WTC11 (cell line): Measurements from ENCODE around the gene TANC1. TPM values are rescaled to one million over a fixed set of nuclear protein-coding genes. Genes with fewer than 3 reads are reported as not detected.

Experiments used
- ATAC-seq: fragments of 200-7000 bp; cut with Tn5 transposase; 2 replicates; pipeline ENCODE4 v1.10.0; 2021; ENCODE audit warnings: mild to moderate bottlenecking, moderate library complexity
- CTCF ChIA-PET: fragments of 300-600 bp; sonication (Branson Sonifier 250); formaldehyde crosslinking; loops from one replicate; lab custom pipeline; 2021; ENCODE audit warnings: antibody characterized with exemption; lab: Charles Lee
- POLR2A ChIA-PET: fragments of 350-600 bp; sonication (Branson Sonifier 250); formaldehyde crosslinking; loops from one replicate; lab custom pipeline; 2021; ENCODE audit warnings: antibody characterized with exemption; lab: Charles Lee
- DNase-seq: peaks from one replicate; pipeline ENCODE4 v3.0.0; 2021; ENCODE audit warnings: low spot score
- H3K27ac Mint-ChIP-seq: 2 replicates; pipeline ENCODE4 v1.8.0; 2021; ENCODE audit warnings: mixed read lengths
- H3K27me3 Mint-ChIP-seq: 2 replicates; pipeline ENCODE4 v1.8.0; 2021; ENCODE audit warnings: low read depth, mild to moderate bottlenecking, moderate library complexity, mixed read lengths
- H3K36me3 Mint-ChIP-seq: 2 replicates; pipeline ENCODE4 v1.8.0; 2021; ENCODE audit warnings: mixed read lengths
- H3K4me1 Mint-ChIP-seq: 2 replicates; pipeline ENCODE4 v1.8.0; 2022; ENCODE audit warnings: mixed read lengths
- H3K4me3 Mint-ChIP-seq: 2 replicates; pipeline ENCODE4 v1.8.0; 2021; ENCODE audit warnings: mild to moderate bottlenecking, moderate library complexity, mixed read lengths
- H3K9me3 Mint-ChIP-seq: 2 replicates; pipeline ENCODE4 v1.8.0; 2021; ENCODE audit warnings: mixed read lengths
- E2F1 ChIP-seq: sonication (generic); formaldehyde crosslinking; IDR thresholded peaks from 2 replicates; pipeline ENCODE4 v1.8.0; 2022; ENCODE audit warnings: mild to moderate bottlenecking, missing genetic modification reagents
- ELF4 ChIP-seq: sonication (generic); formaldehyde crosslinking; IDR thresholded peaks from 2 replicates; pipeline ENCODE4 v1.8.1; 2022; ENCODE audit warnings: low read depth, mild to moderate bottlenecking, moderate library complexity, missing genetic modification reagents
- FOXK1 ChIP-seq: sonication (generic); formaldehyde crosslinking; IDR thresholded peaks from 2 replicates; pipeline ENCODE4 v1.8.0; 2022; ENCODE audit warnings: mild to moderate bottlenecking, moderate library complexity, missing genetic modification reagents
- IRF2 ChIP-seq: sonication (generic); formaldehyde crosslinking; IDR thresholded peaks from 2 replicates; pipeline ENCODE4 v1.8.0; 2022; ENCODE audit warnings: low read depth, missing genetic modification reagents, borderline replicate concordance
- JAZF1 ChIP-seq: fragments of 250-450 bp; sonication (Bioruptor Pico); IDR thresholded peaks from 2 replicates; pipeline ENCODE4 v1.9.0; 2021; ENCODE audit warnings: moderate library complexity, mild to moderate bottlenecking, inconsistent platforms
- JUN ChIP-seq: sonication (generic); formaldehyde crosslinking; IDR thresholded peaks from 2 replicates; pipeline ENCODE4 v1.8.0; 2023; ENCODE audit warnings: mild to moderate bottlenecking, missing genetic modification reagents
- KAT7 ChIP-seq: sonication (generic); formaldehyde crosslinking; IDR thresholded peaks from 2 replicates; pipeline ENCODE4 v1.8.1; 2023; ENCODE audit warnings: missing genetic modification reagents, mild to moderate bottlenecking, borderline replicate concordance
- MYBL2 ChIP-seq: sonication (generic); formaldehyde crosslinking; IDR thresholded peaks from 2 replicates; pipeline ENCODE4 v1.8.1; 2023; ENCODE audit warnings: mild to moderate bottlenecking, moderate library complexity, missing genetic modification reagents
- NFATC4 ChIP-seq: fragments of 250-450 bp; sonication (Bioruptor Pico); IDR thresholded peaks from 2 replicates; pipeline ENCODE4 v1.9.0; 2021; ENCODE audit warnings: mild to moderate bottlenecking
- NFE2L1 ChIP-seq: sonication (generic); formaldehyde crosslinking; IDR thresholded peaks from 2 replicates; pipeline ENCODE4 v1.8.1; 2023; ENCODE audit warnings: missing genetic modification reagents
- NR2C2 ChIP-seq: sonication (generic); formaldehyde crosslinking; IDR thresholded peaks from 2 replicates; pipeline ENCODE4 v1.8.0; 2022; ENCODE audit warnings: mild to moderate bottlenecking, missing genetic modification reagents
- NR3C1 ChIP-seq: sonication (generic); formaldehyde crosslinking; conservative IDR thresholded peaks from 2 replicates; pipeline ENCODE4 v1.8.1; 2023; ENCODE audit warnings: low read depth, mild to moderate bottlenecking, missing genetic modification reagents
- RELA ChIP-seq: sonication (generic); formaldehyde crosslinking; IDR thresholded peaks from 2 replicates; pipeline ENCODE4 v1.8.1; 2022; ENCODE audit warnings: missing genetic modification reagents, mild to moderate bottlenecking, borderline replicate concordance
- SP1 ChIP-seq: sonication (generic); formaldehyde crosslinking; conservative IDR thresholded peaks from 2 replicates; pipeline ENCODE4 v1.8.1; 2022; ENCODE audit warnings: missing genetic modification reagents
- TP53 ChIP-seq: sonication (generic); formaldehyde crosslinking; IDR thresholded peaks from 2 replicates; pipeline ENCODE4 v1.8.1; 2023; ENCODE audit warnings: mild to moderate bottlenecking, missing genetic modification reagents
- ZNF219 ChIP-seq: sonication (generic); formaldehyde crosslinking; IDR thresholded peaks from 2 replicates; pipeline ENCODE4 v1.8.0; 2023; ENCODE audit warnings: missing genetic modification reagents, mild to moderate bottlenecking, borderline replicate concordance
- ZNF263 ChIP-seq: sonication (generic); formaldehyde crosslinking; IDR thresholded peaks from 2 replicates; pipeline ENCODE4 v1.8.1; 2022; ENCODE audit warnings: low read depth, mild to moderate bottlenecking, moderate library complexity, missing genetic modification reagents
- ZNF512 ChIP-seq: sonication (generic); formaldehyde crosslinking; IDR thresholded peaks from 2 replicates; pipeline ENCODE4 v1.8.1; 2022; ENCODE audit warnings: missing genetic modification reagents, borderline replicate concordance
- ZNF671 ChIP-seq: fragments of 250-450 bp; sonication (Bioruptor Pico); IDR thresholded peaks from 2 replicates; pipeline ENCODE4 v1.8.0; 2021; ENCODE audit warnings: mild to moderate bottlenecking
- total RNA-seq: library from RNA; stranded (reverse); gene quantifications from 3 replicates; pipeline ENCODE4 v1.2.3, GENCODE V29; 2021
- TF ChIP-seq, protein P1 (sequence below): sonication (generic); formaldehyde crosslinking; IDR thresholded peaks from 2 replicates; pipeline ENCODE4 v1.8.0; 2022; ENCODE audit warnings: missing genetic modification reagents
- TF ChIP-seq, protein P2 (sequence below): sonication (generic); formaldehyde crosslinking; IDR thresholded peaks from 2 replicates; pipeline ENCODE4 v1.8.1; 2023; ENCODE audit warnings: mild to moderate bottlenecking, missing genetic modification reagents
- TF ChIP-seq, protein P3 (sequence below): sonication (generic); formaldehyde crosslinking; IDR thresholded peaks from 2 replicates; pipeline ENCODE4 v1.8.1; 2022; ENCODE audit warnings: mild to moderate bottlenecking, missing genetic modification reagents, moderate library complexity, borderline replicate concordance
- TF ChIP-seq, protein P4 (sequence below): sonication (generic); formaldehyde crosslinking; IDR thresholded peaks from 2 replicates; pipeline ENCODE4 v1.8.1; 2023; ENCODE audit warnings: mild to moderate bottlenecking, missing genetic modification reagents, moderate library complexity

TANC1 gene
- total RNA-seq, 1 experiment from 2014 or later: 11.6 TPM

GRCh38 chr2:158963071-158963470 lies 5.4 kb upstream of the TANC1 start (continued):
- TF ChIP-seq RELA: no peak
- TF ChIP-seq, all 79 proteins: peak for 0

- H3K4me3 Mint-ChIP-seq: no peak overlapping the region
- POLR2A ChIA-PET: no interaction called here
- no peaks in the 10 kb centered on the region for H3K36me3 Mint-ChIP-seq
- CTCF ChIA-PET: no interaction called here
- peaks cover 30% of the 10 kb centered on the region for H3K27me3 Mint-ChIP-seq
- TF ChIP-seq JUN (CRISPR knock-in tag) (no peak), ZNF263 (no peak), TP53 (CRISPR knock-in tag) (no peak), ZNF671 (CRISPR knock-in tag) (no peak), KAT7 (no peak), SP1 (CRISPR knock-in tag) (no peak), MYBL2 (CRISPR knock-in tag) (no peak), NFATC4 (CRISPR knock-in tag) (no peak), ELF4 (CRISPR knock-in tag) (no peak), E2F1 (CRISPR knock-in tag) (no peak)
- TF ChIP-seq, protein P1, sequence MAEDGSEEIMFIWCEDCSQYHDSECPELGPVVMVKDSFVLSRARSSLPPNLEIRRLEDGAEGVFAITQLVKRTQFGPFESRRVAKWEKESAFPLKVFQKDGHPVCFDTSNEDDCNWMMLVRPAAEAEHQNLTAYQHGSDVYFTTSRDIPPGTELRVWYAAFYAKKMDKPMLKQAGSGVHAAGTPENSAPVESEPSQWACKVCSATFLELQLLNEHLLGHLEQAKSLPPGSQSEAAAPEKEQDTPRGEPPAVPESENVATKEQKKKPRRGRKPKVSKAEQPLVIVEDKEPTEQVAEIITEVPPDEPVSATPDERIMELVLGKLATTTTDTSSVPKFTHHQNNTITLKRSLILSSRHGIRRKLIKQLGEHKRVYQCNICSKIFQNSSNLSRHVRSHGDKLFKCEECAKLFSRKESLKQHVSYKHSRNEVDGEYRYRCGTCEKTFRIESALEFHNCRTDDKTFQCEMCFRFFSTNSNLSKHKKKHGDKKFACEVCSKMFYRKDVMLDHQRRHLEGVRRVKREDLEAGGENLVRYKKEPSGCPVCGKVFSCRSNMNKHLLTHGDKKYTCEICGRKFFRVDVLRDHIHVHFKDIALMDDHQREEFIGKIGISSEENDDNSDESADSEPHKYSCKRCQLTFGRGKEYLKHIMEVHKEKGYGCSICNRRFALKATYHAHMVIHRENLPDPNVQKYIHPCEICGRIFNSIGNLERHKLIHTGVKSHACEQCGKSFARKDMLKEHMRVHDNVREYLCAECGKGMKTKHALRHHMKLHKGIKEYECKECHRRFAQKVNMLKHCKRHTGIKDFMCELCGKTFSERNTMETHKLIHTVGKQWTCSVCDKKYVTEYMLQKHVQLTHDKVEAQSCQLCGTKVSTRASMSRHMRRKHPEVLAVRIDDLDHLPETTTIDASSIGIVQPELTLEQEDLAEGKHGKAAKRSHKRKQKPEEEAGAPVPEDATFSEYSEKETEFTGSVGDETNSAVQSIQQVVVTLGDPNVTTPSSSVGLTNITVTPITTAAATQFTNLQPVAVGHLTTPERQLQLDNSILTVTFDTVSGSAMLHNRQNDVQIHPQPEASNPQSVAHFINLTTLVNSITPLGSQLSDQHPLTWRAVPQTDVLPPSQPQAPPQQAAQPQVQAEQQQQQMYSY (CRISPR knock-in tag): no peak
- TF ChIP-seq, protein P2, sequence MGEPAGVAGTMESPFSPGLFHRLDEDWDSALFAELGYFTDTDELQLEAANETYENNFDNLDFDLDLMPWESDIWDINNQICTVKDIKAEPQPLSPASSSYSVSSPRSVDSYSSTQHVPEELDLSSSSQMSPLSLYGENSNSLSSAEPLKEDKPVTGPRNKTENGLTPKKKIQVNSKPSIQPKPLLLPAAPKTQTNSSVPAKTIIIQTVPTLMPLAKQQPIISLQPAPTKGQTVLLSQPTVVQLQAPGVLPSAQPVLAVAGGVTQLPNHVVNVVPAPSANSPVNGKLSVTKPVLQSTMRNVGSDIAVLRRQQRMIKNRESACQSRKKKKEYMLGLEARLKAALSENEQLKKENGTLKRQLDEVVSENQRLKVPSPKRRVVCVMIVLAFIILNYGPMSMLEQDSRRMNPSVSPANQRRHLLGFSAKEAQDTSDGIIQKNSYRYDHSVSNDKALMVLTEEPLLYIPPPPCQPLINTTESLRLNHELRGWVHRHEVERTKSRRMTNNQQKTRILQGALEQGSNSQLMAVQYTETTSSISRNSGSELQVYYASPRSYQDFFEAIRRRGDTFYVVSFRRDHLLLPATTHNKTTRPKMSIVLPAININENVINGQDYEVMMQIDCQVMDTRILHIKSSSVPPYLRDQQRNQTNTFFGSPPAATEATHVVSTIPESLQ (CRISPR knock-in tag): no peak
- peaks cover 21% of the 10 kb centered on the region for H3K4me1 Mint-ChIP-seq
- DNase-seq: no peak
- no peak for ATAC-seq
- peaks cover 4% of the 10 kb centered on the region for H3K9me3 Mint-ChIP-seq
- no peak overlapping the region for H3K27ac Mint-ChIP-seq
These were observed 3.3 kb upstream of the TANC1 start for GRCh38 chr2:158965107-158965506.

DNA sequence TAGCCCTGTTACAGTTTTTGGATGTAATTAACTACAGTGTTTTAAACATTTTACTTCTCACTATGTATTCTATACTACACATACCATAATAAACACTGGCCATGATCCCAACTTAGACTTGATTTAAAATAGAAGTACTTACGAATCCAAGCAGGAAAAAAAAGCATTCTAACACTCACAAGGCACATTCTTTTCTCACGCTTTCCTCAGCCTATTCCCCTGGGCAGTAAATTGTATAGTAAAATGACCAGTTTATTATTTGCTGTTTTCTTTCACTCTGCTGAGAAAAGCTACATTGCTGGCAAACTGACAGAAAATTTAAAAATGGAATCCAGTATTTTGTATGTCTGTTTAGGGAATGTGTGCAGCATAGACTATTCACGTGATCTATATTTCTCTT lies 2.8 kb upstream of the TANC1 start:
- peaks cover 4% of the 10 kb centered on the region for H3K9me3 Mint-ChIP-seq
- H3K27me3 Mint-ChIP-seq: peaks cover 36% of the 10 kb centered on the region
- no peaks in the 10 kb centered on the region for H3K36me3 Mint-ChIP-seq
- ATAC-seq (no peak), DNase-seq (no peak)
- ChIA-PET CTCF (no interaction called here), POLR2A (no interaction called here)
- no peak overlapping the region for H3K4me3 Mint-ChIP-seq
- no peak overlapping the region for H3K27ac Mint-ChIP-seq
- H3K4me1 Mint-ChIP-seq: peaks cover 26% of the 10 kb centered on the region
- TF ChIP-seq NR3C1 (CRISPR knock-in tag) (no peak), JAZF1 (CRISPR knock-in tag) (no peak), IRF2 (CRISPR knock-in tag) (no peak), ELF4 (CRISPR knock-in tag) (no peak), FOXK1 (CRISPR knock-in tag) (no peak), NR2C2 (no peak), NFE2L1 (CRISPR knock-in tag) (no peak), ZNF219 (CRISPR knock-in tag) (no peak), ZNF512 (no peak)
- TF ChIP-seq, protein P3, sequence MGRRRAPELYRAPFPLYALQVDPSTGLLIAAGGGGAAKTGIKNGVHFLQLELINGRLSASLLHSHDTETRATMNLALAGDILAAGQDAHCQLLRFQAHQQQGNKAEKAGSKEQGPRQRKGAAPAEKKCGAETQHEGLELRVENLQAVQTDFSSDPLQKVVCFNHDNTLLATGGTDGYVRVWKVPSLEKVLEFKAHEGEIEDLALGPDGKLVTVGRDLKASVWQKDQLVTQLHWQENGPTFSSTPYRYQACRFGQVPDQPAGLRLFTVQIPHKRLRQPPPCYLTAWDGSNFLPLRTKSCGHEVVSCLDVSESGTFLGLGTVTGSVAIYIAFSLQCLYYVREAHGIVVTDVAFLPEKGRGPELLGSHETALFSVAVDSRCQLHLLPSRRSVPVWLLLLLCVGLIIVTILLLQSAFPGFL: no peak
- TF ChIP-seq, protein P4, sequence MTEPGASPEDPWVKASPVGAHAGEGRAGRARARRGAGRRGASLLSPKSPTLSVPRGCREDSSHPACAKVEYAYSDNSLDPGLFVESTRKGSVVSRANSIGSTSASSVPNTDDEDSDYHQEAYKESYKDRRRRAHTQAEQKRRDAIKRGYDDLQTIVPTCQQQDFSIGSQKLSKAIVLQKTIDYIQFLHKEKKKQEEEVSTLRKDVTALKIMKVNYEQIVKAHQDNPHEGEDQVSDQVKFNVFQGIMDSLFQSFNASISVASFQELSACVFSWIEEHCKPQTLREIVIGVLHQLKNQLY (CRISPR knock-in tag): no peak
- TF ChIP-seq, protein P2 (CRISPR knock-in tag): no peak
